Naive B cell (primary cell): ENCODE data around the gene F2R. TPM values are rescaled to one million over a fixed set of nuclear protein-coding genes. Genes with fewer than 3 reads are reported as not detected.
"Not testable (repeated sequence)": the region's sequence is repeated elsewhere in the genome, so short reads cannot be mapped to it uniquely, and the experiment has no call there.

Source experiments
- ATAC-seq, 2 donors: fragments of 150-1000 bp; cut with Tn5 transposase; 2 replicates each; pipeline ENCODE4 v1.10.0; 2021; ENCODE audit warnings: low read depth in 2 of 2, mild to moderate bottlenecking in 2 of 2, moderate library complexity in 2 of 2
- DNase-seq: peaks from one replicate; pipeline ENCODE4 v3.0.0; 2022
- H3K27ac Mint-ChIP-seq, 6 donors: one replicate each; pipeline ENCODE4 v1.8.0; 2020 to 2022; ENCODE audit warnings: mild to moderate bottlenecking in 6 of 6, mixed read lengths in 6 of 6, moderate library complexity in 5 of 6, inconsistent platforms in 2 of 6
- H3K27me3 Mint-ChIP-seq, 3 donors: one replicate each; pipeline ENCODE4 v1.8.0; 2021 to 2022; ENCODE audit warnings: mixed read lengths in 3 of 3, mild to moderate bottlenecking in 1 of 3
- H3K36me3 Mint-ChIP-seq, 2 donors: one replicate each; pipeline ENCODE4 v1.8.0; 2020 to 2022; ENCODE audit warnings: mixed read lengths in 2 of 2, inconsistent platforms in 1 of 2, mild to moderate bottlenecking in 1 of 2
- H3K4me1 Mint-ChIP-seq, 3 donors: one replicate each; pipeline ENCODE4 v1.8.0; 2020 to 2022; ENCODE audit warnings: mixed read lengths in 3 of 3, inconsistent platforms in 1 of 3, mild to moderate bottlenecking in 1 of 3, moderate library complexity in 1 of 3
- H3K4me3 Mint-ChIP-seq, 8 donors: one replicate each; pipeline ENCODE4 v1.8.0; 2020 to 2022; ENCODE audit warnings: mild to moderate bottlenecking in 8 of 8, mixed read lengths in 8 of 8, moderate library complexity in 8 of 8, inconsistent platforms in 2 of 8
- H3K9me3 Mint-ChIP-seq, 7 donors: one replicate each; pipeline ENCODE4 v1.8.0; 2020 to 2022; ENCODE audit warnings: mixed read lengths in 7 of 7, mild to moderate bottlenecking in 5 of 7, inconsistent platforms in 2 of 7, moderate library complexity in 1 of 7
- polyA plus RNA-seq, 6 donors: library from polyadenylated mRNA; unstranded; fragments of 300-500 nt; fragmentation: Illumina TruSeq; gene quantifications; one replicate each; pipeline ENCODE4 v1.2.3, GENCODE V29; 2021; ENCODE audit warnings: low read depth in 6 of 6

F2R gene
- polyA plus RNA-seq, 6 donors from 2014 or later, result 0.08 to 0.61 (median 0.27) TPM; not detected in 1

DNA sequence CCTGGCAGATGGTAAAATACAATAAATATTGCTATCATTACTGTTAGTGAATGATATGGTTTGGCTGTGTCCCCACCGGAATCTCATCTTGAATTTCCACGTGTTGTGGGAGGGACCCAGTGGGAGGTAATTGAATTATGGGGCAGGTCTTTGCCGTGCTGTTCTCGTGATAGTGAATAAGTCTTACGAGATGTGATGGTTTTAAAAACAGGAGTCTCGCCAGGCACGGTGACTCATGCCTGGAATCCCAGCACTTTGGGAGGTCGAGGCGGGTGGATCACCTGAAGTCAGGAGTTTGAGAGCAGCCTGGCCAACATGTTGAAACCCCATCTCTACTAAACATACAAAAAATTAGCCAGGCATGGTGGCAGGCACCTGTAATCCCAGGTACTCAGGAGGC, 45.2 kb downstream of the F2R start:
- H3K27ac Mint-ChIP-seq, H3K4me1 Mint-ChIP-seq, H3K36me3 Mint-ChIP-seq, ATAC-seq, DNase-seq, H3K4me3 Mint-ChIP-seq: not testable (repeated sequence)
- Mint-ChIP-seq H3K27me3 (peaks cover 0 to 13% (median 5%) of the 10 kb centered on the region in 3 donors), H3K9me3 (peaks cover 0 to 14% (median 6%) of the 10 kb centered on the region in 7 donors)

DNA sequence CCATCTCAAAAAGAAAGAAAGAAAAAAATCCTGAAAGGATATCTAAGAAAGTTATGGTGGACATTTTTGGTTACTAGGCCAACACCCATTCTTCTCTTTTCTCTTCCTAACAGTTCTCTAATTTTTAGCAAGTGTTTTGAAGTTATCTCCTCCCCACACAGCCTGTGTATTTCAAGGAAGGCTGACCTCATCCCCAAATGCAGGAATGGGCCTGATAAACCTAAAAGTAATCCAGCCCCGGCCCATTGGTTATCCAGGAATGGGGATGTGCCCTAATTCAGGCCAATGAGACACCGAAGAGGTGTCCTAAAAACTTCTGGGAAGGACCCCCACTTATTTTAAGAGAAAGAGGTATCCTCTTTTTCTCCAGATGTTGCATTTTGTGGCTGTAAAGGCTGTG, 46.6 kb downstream of the F2R start:
- Mint-ChIP-seq H3K27ac (no peak overlapping the region), H3K36me3 (no peaks in the 10 kb centered on the region), H3K9me3 (peaks cover 0 to 14% (median 6%) of the 10 kb centered on the region in 7 donors)

GRCh38 chr5:76763136-76763535, 47.2 kb downstream of the F2R start:
- no peak overlapping the region for H3K27ac Mint-ChIP-seq
- no peak for DNase-seq
- H3K4me1 Mint-ChIP-seq, result no peaks in the 10 kb centered on the region
- no peaks in the 10 kb centered on the region for H3K36me3 Mint-ChIP-seq
- H3K27me3 Mint-ChIP-seq, result peaks cover 0 to 13% (median 4%) of the 10 kb centered on the region in 3 donors
- H3K4me3 Mint-ChIP-seq, result no peak overlapping the region
- H3K9me3 Mint-ChIP-seq, result peaks cover 0 to 14% (median 6%) of the 10 kb centered on the region in 7 donors
- no peak for ATAC-seq

More for the DNA sequence above, 46.6 kb downstream of the F2R start:
- DNase-seq (no peak), ATAC-seq (no peak)
- Mint-ChIP-seq H3K27me3 (peaks cover 0 to 13% (median 5%) of the 10 kb centered on the region in 3 donors), H3K4me1 (no peaks in the 10 kb centered on the region), H3K4me3 (no peak overlapping the region)

GRCh38 chr5:76764374-76764773, 48.4 kb downstream of the F2R start:
- DNase-seq (no peak), ATAC-seq (no peak)
- no peaks in the 10 kb centered on the region for H3K36me3 Mint-ChIP-seq
- peaks cover 0 to 14% (median 6%) of the 10 kb centered on the region in 7 donors for H3K9me3 Mint-ChIP-seq
- H3K27me3 Mint-ChIP-seq, result peaks cover 0 to 13% (median 0%) of the 10 kb centered on the region in 3 donors
- H3K4me1 Mint-ChIP-seq, result no peaks in the 10 kb centered on the region
- H3K4me3 Mint-ChIP-seq, result no peak overlapping the region
- no peak overlapping the region for H3K27ac Mint-ChIP-seq

DNA sequence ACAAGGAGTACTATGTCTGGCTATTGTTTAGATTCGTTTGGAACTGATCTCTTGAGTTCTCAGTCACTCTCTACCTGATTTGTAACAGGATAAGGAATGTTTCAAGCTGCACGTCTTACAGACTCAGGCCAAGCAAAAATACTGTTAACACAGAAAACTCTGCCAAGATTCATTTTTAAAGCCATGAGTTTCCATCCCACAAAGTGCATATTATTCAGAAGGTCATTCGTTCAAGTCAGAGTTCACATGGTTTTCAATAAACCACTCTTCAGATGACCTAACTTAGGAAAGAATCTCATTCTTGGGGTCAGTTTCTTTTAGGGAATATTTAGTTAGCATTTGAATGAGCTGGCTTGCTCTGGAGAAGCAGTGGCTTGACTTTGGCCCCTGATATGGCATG, 49.3 kb downstream of the F2R start:
- Mint-ChIP-seq H3K36me3 (no peaks in the 10 kb centered on the region), H3K4me3 (no peak overlapping the region), H3K27me3 (peaks cover 0 to 8% (median 0%) of the 10 kb centered on the region in 3 donors), H3K4me1 (no peaks in the 10 kb centered on the region), H3K9me3 (peaks cover 0 to 14% (median 6%) of the 10 kb centered on the region in 7 donors), H3K27ac (no peak overlapping the region)
- no peak for DNase-seq
- ATAC-seq, result no peak

GRCh38 chr5:76766746-76767145, 50.8 kb downstream of the F2R start:
- ATAC-seq (no peak), DNase-seq (no peak)
- no peaks in the 10 kb centered on the region for H3K36me3 Mint-ChIP-seq
- no peak overlapping the region for H3K27ac Mint-ChIP-seq
- no peak overlapping the region for H3K4me3 Mint-ChIP-seq
- no peaks in the 10 kb centered on the region for H3K4me1 Mint-ChIP-seq
- H3K27me3 Mint-ChIP-seq, result peaks cover 0 to 2% (median 0%) of the 10 kb centered on the region in 3 donors
- H3K9me3 Mint-ChIP-seq, result peaks cover 0 to 14% (median 6%) of the 10 kb centered on the region in 7 donors

DNA sequence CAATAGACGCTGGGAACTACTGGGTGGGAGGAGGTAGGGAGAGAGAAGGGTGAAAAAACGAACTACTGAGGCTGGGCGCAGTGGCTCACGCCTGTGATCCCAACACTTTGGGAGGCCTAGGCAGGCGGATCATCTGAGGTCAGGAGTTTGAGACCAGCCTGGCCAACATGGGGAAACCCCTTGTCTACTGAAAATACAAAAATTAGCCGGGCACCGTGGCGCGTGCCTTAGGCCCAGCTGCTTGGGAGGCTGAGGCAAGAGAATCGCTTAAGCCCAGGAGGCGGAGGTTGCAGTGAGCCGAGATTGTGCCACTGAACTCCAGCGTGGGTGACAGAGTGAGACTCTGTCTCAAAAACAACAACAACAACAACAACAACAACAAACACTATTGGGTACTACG, 55.1 kb downstream of the F2R start:
- H3K27ac Mint-ChIP-seq, H3K36me3 Mint-ChIP-seq, H3K4me1 Mint-ChIP-seq, ATAC-seq, H3K9me3 Mint-ChIP-seq, H3K27me3 Mint-ChIP-seq, DNase-seq: not testable (repeated sequence)
- H3K4me3 Mint-ChIP-seq, result peak overlapping the region in 1 of 8 donors; percentile 70

DNA sequence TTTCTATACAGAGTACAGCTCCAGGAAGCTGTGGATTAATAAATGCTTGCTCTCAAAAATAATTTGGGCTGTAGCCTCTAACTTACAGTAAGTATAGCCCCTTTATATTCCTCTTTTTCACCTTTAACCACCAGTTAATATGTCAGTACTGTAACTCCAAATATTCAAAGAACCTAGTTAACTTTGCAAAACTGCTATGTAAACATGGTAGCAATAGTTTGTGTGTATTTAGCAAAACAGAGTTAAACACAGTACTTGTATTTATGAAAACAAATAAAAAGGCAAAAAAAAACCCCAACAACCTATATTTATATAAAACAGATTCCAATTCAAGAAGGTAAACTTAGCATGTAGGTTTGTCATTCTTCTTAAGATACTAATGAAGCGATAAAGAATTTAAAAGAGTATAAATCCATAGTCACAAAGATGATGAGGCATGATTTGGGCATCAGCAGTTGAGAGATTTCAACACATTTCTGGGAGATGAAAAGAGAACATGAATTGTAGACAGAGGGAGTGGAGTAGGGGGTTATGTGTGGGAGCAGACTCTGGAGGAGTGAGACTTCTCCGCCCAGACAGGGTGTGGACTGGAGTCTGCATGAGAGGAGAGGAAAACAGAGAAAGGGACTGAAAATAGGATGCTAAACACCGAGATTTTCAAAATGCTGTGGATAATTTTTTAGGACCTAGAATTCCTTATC, 55.9 kb downstream of the F2R start:
- H3K27ac Mint-ChIP-seq, result no peak overlapping the region
- H3K4me1 Mint-ChIP-seq, result peaks cover 0 to 3% (median 0%) of the 10 kb centered on the region in 3 donors
- H3K9me3 Mint-ChIP-seq, result no peaks in the 10 kb centered on the region
- no peak overlapping the region for H3K4me3 Mint-ChIP-seq
- no peaks in the 10 kb centered on the region for H3K36me3 Mint-ChIP-seq
- no peak for DNase-seq
- no peaks in the 10 kb centered on the region for H3K27me3 Mint-ChIP-seq
- no peak for ATAC-seq

DNA sequence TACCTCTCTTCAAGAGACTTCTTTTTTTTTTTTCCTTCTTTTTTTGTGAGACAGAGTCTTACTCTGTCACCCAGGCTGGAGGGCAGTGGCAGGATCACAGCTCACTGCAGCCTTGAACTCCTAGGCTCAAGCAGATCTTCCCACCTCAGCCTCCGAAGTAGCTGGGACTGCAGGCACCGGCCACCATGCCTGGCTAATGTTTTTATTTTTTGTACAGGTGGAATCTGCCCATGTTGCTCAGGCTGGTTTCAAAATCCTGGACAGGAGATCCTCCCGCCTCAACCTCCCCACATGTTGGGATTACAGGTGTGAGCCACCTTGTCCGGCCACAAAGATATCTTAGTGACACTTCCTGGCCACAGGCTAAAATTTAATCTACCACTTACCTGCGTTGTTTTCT, 60.0 kb downstream of the F2R start:
- no peaks in the 10 kb centered on the region for H3K27me3 Mint-ChIP-seq
- DNase-seq (no peak), ATAC-seq (no peak)
- no peak overlapping the region for H3K4me3 Mint-ChIP-seq
- H3K27ac Mint-ChIP-seq, result peak overlapping the region in 1 of 6 donors; percentile 82
- H3K4me1 Mint-ChIP-seq, result peaks cover 4 to 17% (median 12%) of the 10 kb centered on the region in 3 donors
- H3K36me3 Mint-ChIP-seq, result no peaks in the 10 kb centered on the region
- peaks cover 0 to 5% (median 0%) of the 10 kb centered on the region in 7 donors for H3K9me3 Mint-ChIP-seq

DNA sequence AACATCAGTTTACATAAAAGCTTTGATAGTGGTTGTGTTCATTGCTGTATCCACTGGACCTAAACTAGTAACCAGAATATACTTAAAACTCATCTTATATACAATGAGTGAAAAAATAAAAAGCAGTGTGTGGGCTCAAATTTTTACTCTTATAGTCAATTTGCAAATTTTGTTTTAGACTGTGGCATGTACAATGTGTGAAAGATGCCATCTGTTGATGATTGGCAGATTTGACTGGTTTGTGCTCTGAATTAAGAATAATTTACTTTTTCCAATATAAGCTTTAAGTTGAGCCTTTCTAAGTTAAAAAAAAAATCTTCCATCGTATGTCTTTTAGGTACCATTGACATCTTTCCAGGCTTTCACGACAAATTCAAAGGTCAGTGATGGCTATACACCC, 60.5 kb downstream of the F2R start:
- DNase-seq, result no peak
- H3K27me3 Mint-ChIP-seq, result no peaks in the 10 kb centered on the region
- H3K4me3 Mint-ChIP-seq, result no peak overlapping the region
- H3K9me3 Mint-ChIP-seq, result peaks cover 0 to 5% (median 0%) of the 10 kb centered on the region in 7 donors
- no peak for ATAC-seq
- no peaks in the 10 kb centered on the region for H3K36me3 Mint-ChIP-seq
- peaks cover 4 to 17% (median 12%) of the 10 kb centered on the region in 3 donors for H3K4me1 Mint-ChIP-seq
- no peak overlapping the region for H3K27ac Mint-ChIP-seq

GRCh38 chr5:76780616-76781015, 64.7 kb downstream of the F2R start:
- not testable (repeated sequence) for H3K9me3 Mint-ChIP-seq, ATAC-seq, H3K27me3 Mint-ChIP-seq, H3K4me3 Mint-ChIP-seq, DNase-seq, H3K36me3 Mint-ChIP-seq
- Mint-ChIP-seq H3K4me1 (peaks cover 4 to 14% (median 12%) of the 10 kb centered on the region in 3 donors), H3K27ac (peak overlapping the region in 1 of 6 donors; percentile 20)

- Mint-ChIP-seq H3K36me3 (no peaks in the 10 kb centered on the region), H3K27ac (peak overlapping the region in 1 of 6 donors; percentile 67), H3K27me3 (no peaks in the 10 kb centered on the region), H3K4me3 (no peak overlapping the region), H3K9me3 (peaks cover 0 to 5% (median 0%) of the 10 kb centered on the region in 7 donors), H3K4me1 (peaks cover 4 to 14% (median 12%) of the 10 kb centered on the region in 3 donors)
- no peak for DNase-seq
- no peak for ATAC-seq
Observed at GRCh38 chr5:76781775-76782174, 65.8 kb downstream of the F2R start.

- Mint-ChIP-seq H3K27me3 (no peaks in the 10 kb centered on the region), H3K4me1 (peaks cover 4 to 14% (median 12%) of the 10 kb centered on the region in 3 donors), H3K27ac (peak overlapping the region in 1 of 6 donors; percentile 14), H3K4me3 (no peak overlapping the region), H3K36me3 (no peaks in the 10 kb centered on the region), H3K9me3 (peaks cover 0 to 5% (median 0%) of the 10 kb centered on the region in 7 donors)
- ATAC-seq, result no peak
- no peak for DNase-seq
Observed at GRCh38 chr5:76782444-76782843, 66.5 kb downstream of the F2R start.
